Trophoblast cell (in vitro differentiated cells and primary cell): ENCODE data around the gene YAP1.

Experiments
- DNase-seq, 2 donors: peaks; one replicate each; pipeline ENCODE4 v3.0.0-alpha.2; 2016
- H2AFZ ChIP-seq: 2 replicates; pipeline ENCODE4 v1.6.1; 2013; ENCODE audit warnings: low read length, moderate library complexity, mild to moderate bottlenecking; ENCODE audit not compliant: insufficient read depth, poor library complexity
- H2AK5ac ChIP-seq: 2 replicates; pipeline ENCODE4 v1.6.1; 2013; ENCODE audit warnings: mild to moderate bottlenecking, low read length
- H2BK120ac ChIP-seq: 2 replicates; pipeline ENCODE4 v1.6.1; 2013; ENCODE audit warnings: low read length, mild to moderate bottlenecking, moderate library complexity; ENCODE audit not compliant: insufficient read depth, poor library complexity
- H2BK12ac ChIP-seq: 2 replicates; pipeline ENCODE4 v1.6.1; 2013; ENCODE audit warnings: mild to moderate bottlenecking, low read length, moderate library complexity
- H2BK5ac ChIP-seq: 2 replicates; pipeline ENCODE4 v1.6.1; 2013; ENCODE audit warnings: low read length, low read depth, moderate library complexity, mild to moderate bottlenecking; ENCODE audit not compliant: poor library complexity
- H3K14ac ChIP-seq: 2 replicates; pipeline ENCODE4 v1.6.1; 2013; ENCODE audit warnings: mild to moderate bottlenecking, low read length
- H3K18ac ChIP-seq: 2 replicates; pipeline ENCODE4 v1.6.1; 2013; ENCODE audit warnings: mild to moderate bottlenecking, low read length
- H3K23ac ChIP-seq: 2 replicates; pipeline ENCODE4 v1.6.1; 2013; ENCODE audit warnings: low read length
- H3K27ac ChIP-seq: 2 replicates; pipeline ENCODE4 v1.5.1; 2013; ENCODE audit warnings: low read depth, mild to moderate bottlenecking, inconsistent platforms, low read length, moderate library complexity
- H3K27me3 ChIP-seq: 2 replicates; pipeline ENCODE4 v1.6.1; 2013; ENCODE audit warnings: inconsistent platforms, mild to moderate bottlenecking, low read length, moderate library complexity; ENCODE audit not compliant: insufficient read depth
- H3K36me3 ChIP-seq, 2 experiments: 1 replicate in 1 of 2; 2 replicates in 1 of 2; pipeline ENCODE4 v1.6.1; 2013; ENCODE audit warnings: low read length in 2 of 2, mild to moderate bottlenecking in 2 of 2, moderate library complexity in 1 of 2; ENCODE audit not compliant: insufficient read depth in 2 of 2, control insufficient read depth in 1 of 2
- H3K4ac ChIP-seq: 2 replicates; pipeline ENCODE4 v1.6.1; 2013; ENCODE audit warnings: low read depth, mild to moderate bottlenecking, low read length, moderate library complexity
- H3K4me1 ChIP-seq, 2 experiments: 1 replicate in 1 of 2; 2 replicates in 1 of 2; pipeline ENCODE4 v1.6.1; 2013; ENCODE audit warnings: low read length in 2 of 2, mild to moderate bottlenecking in 2 of 2, moderate library complexity in 1 of 2; ENCODE audit not compliant: insufficient read depth in 2 of 2, control insufficient read depth in 1 of 2
- H3K4me2 ChIP-seq: 2 replicates; pipeline ENCODE4 v1.6.1; 2013; ENCODE audit warnings: inconsistent platforms, mild to moderate bottlenecking, low read length, moderate library complexity
- H3K4me3 ChIP-seq: 2 replicates; pipeline ENCODE4 v1.5.1; 2013; ENCODE audit warnings: mild to moderate bottlenecking, low read depth, low read length, inconsistent platforms
- H3K79me1 ChIP-seq: one replicate; pipeline ENCODE4 v1.6.1; 2013; ENCODE audit warnings: low read length
- H3K79me2 ChIP-seq: 2 replicates; pipeline ENCODE4 v1.6.1; 2013; ENCODE audit warnings: low read length, mild to moderate bottlenecking; ENCODE audit not compliant: control insufficient read depth, insufficient read depth, poor library complexity
- H3K9ac ChIP-seq: 2 replicates; pipeline ENCODE4 v1.6.1; 2013; ENCODE audit warnings: mild to moderate bottlenecking, low read length
- H3K9me3 ChIP-seq: 2 replicates; pipeline ENCODE4 v1.6.1; 2013; ENCODE audit warnings: low read depth, mild to moderate bottlenecking, control low read depth, inconsistent platforms, low read length; ENCODE audit not compliant: insufficient read depth
- H4K12ac ChIP-seq: 2 replicates; pipeline ENCODE4 v1.6.1; 2013; ENCODE audit warnings: low read depth, mild to moderate bottlenecking, low read length, moderate library complexity
- H4K8ac ChIP-seq: 2 replicates; pipeline ENCODE4 v1.6.1; 2013; ENCODE audit warnings: low read depth, mild to moderate bottlenecking, low read length, moderate library complexity
- H4K91ac ChIP-seq: one replicate; pipeline ENCODE4 v1.6.1; 2013; ENCODE audit warnings: low read depth, mild to moderate bottlenecking, low read length, moderate library complexity
- WGBS: extraction: QIAGEN DNeasy Blood & Tissue Kit; methylation state at CpG from one replicate; pipeline ENCODE4 v1.1.7; 2013; ENCODE audit warnings: missing lambda C conversion rate; ENCODE audit not compliant: insufficient read length, insufficient coverage; ENCODE audit errors: extremely low coverage; 5-methylcytosine and 5-hydroxymethylcytosine counted together

YAP1 gene

DNA sequence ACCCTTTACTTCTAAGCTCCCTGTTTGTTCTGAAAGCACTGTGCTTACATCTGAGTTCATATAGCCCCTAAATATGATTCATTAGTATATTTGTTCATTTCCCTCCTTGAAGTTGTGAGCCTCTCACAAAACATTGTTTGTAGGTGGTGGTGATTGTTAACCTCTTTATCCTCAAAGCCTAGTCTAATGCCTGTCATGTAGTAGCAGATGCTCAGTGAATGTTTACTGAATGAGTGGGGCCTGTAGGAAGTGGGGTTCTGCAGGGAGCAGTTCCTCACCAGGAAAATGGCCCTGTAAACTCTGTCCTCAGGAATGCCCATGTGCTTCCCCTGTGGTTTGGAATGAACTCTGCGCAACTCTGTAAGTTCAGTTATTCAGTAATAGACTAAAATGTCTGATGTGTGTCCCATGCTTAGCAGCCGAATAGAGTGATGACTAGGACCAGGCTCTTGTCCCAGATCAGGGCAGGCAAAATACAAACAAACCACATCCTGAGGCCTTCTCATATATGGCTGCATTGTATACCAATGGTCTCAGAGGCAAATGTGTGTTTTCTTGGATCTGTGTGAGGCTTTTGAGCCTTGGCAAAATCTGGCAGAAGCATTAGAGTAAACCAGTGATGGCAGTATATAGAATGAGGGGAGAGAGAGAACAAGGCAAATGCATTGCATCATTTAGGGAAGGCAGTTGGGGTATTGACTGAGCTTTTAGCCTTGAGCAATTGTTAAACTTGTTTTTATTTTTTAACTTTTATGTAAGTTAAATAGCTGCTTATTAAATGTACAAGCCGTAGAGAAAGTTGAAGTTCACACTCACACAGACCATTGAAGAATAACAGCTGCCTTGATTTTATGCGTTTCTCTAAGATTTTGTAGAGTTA lies 115.7 kb downstream of the YAP1 start:
- no peak for DNase-seq
- Histone ChIP-seq H3K14ac (no peak overlapping the region), H2BK5ac (no peak overlapping the region), H3K9me3 (no peaks in the 10 kb centered on the region), H3K27me3 (no peaks in the 10 kb centered on the region), H3K4ac (no peak overlapping the region), H2AFZ (no peak overlapping the region), H3K18ac (no peak overlapping the region), H4K8ac (no peak overlapping the region), H3K27ac (peak overlapping the region; percentile 41), H4K12ac (no peak overlapping the region), H4K91ac (no peak overlapping the region), H3K4me1 (peaks cover 5 to 19% of the 10 kb centered on the region in 2 experiments), H3K4me2 (no peak overlapping the region), H3K9ac (no peak overlapping the region), H2BK120ac (no peak overlapping the region), H3K79me1 (peaks cover 2% of the 10 kb centered on the region), H3K79me2 (no peaks in the 10 kb centered on the region), H2BK12ac (no peak overlapping the region), H3K36me3 (peaks cover 11 to 24% of the 10 kb centered on the region in 2 experiments), H2AK5ac (no peak overlapping the region), H3K4me3 (no peak overlapping the region), H3K23ac (no peak overlapping the region)
- no CpG with 5 or more reads among the region's 4 CpGs for WGBS

DNA sequence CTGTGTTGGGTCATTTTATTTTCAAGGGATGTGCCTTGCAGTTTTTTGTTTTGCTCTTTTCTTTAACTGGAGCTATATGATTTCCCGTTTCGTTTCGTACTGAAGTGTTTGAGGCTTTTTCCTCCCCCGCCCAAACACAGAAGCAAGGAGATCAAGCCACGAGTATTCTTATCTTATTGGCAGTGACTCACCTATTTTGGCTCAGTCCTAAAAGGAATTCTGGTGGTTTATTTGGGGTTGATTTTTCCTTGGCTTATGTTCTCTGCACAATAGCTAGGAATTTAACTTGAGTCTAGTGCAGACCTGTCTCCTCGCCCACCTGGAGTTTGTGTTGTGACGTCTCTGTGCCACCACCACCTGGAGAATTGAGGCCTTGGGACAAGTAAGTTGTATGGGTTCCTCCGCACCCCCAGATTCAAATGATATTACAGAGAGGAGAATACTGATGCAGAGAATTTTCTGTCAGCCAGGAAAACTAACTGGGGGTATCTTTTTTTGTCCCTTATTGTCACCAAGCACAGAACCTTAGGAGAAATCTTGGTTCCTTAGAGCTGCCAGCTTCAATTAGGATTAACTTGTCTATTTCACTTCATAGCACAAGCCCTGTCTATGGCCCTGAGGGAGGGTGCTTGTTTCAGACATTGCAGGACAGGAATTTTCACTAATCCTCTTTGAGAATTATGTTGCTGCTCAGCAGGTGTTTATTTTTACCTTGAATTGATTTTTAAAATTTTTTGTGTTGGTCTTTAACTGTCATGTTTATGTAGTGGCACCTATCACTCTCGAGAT lies 116.6 kb downstream of the YAP1 start:
- no peak overlapping the region for H3K23ac ChIP-seq
- no peak overlapping the region for H3K14ac ChIP-seq
- H2BK5ac ChIP-seq: no peak overlapping the region
- no CpG with 5 or more reads among the region's 9 CpGs for WGBS
- H4K12ac ChIP-seq: no peak overlapping the region
- H3K79me1 ChIP-seq: peaks cover 2% of the 10 kb centered on the region
- H3K27ac ChIP-seq: peak overlapping the region; percentile 41
- H3K36me3 ChIP-seq: peaks cover 8 to 23% of the 10 kb centered on the region in 2 experiments
- no peaks in the 10 kb centered on the region for H3K27me3 ChIP-seq
- no peak overlapping the region for H2AK5ac ChIP-seq
- peaks cover 5 to 19% of the 10 kb centered on the region in 2 experiments for H3K4me1 ChIP-seq
- H2AFZ ChIP-seq: no peak overlapping the region
- no peaks in the 10 kb centered on the region for H3K79me2 ChIP-seq
- no peaks in the 10 kb centered on the region for H3K9me3 ChIP-seq
- H2BK12ac ChIP-seq: no peak overlapping the region
- H3K4me2 ChIP-seq: no peak overlapping the region
- H4K91ac ChIP-seq: no peak overlapping the region
- H2BK120ac ChIP-seq: no peak overlapping the region
- no peak overlapping the region for H3K18ac ChIP-seq
- H3K9ac ChIP-seq: no peak overlapping the region
- no peak overlapping the region for H3K4ac ChIP-seq
- H3K4me3 ChIP-seq: no peak overlapping the region
- no peak overlapping the region for H4K8ac ChIP-seq
- DNase-seq: peak in 1 of 2 donors; percentile 42

DNA sequence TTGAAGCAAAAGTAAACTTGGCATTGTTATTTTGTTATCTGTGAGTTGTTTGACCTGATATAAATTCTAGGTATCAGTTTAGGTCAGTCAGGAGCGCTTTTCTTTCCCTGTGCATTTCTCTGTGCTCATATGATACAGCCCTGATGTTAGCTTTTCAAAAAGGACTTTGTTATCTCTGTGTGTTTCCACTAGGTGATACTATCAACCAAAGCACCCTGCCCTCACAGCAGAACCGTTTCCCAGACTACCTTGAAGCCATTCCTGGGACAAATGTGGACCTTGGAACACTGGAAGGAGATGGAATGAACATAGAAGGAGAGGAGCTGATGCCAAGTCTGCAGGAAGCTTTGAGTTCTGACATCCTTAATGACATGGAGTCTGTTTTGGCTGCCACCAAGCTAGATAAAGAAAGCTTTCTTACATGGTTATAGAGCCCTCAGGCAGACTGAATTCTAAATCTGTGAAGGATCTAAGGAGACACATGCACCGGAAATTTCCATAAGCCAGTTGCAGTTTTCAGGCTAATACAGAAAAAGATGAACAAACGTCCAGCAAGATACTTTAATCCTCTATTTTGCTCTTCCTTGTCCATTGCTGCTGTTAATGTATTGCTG lies 119.4 kb downstream of the YAP1 start:
- no peak overlapping the region for H3K4me3 ChIP-seq
- peak overlapping the region; percentile 53 for H3K27ac ChIP-seq
- peaks cover 2% of the 10 kb centered on the region for H3K79me1 ChIP-seq
- H3K14ac ChIP-seq: no peak overlapping the region
- no peak overlapping the region for H3K9ac ChIP-seq
- no peak overlapping the region for H3K4ac ChIP-seq
- H3K4me1 ChIP-seq: peaks cover 5 to 19% of the 10 kb centered on the region in 2 experiments
- no peaks in the 10 kb centered on the region for H3K79me2 ChIP-seq
- no peak overlapping the region for H4K12ac ChIP-seq
- no peak overlapping the region for H2AK5ac ChIP-seq
- no peak overlapping the region for H2BK12ac ChIP-seq
- H4K91ac ChIP-seq: no peak overlapping the region
- no peak overlapping the region for H2BK120ac ChIP-seq
- no peak overlapping the region for H3K18ac ChIP-seq
- H3K27me3 ChIP-seq: no peaks in the 10 kb centered on the region
- H3K9me3 ChIP-seq: no peaks in the 10 kb centered on the region
- peaks cover 7 to 23% of the 10 kb centered on the region in 2 experiments for H3K36me3 ChIP-seq
- no peak overlapping the region for H3K23ac ChIP-seq
- no peak overlapping the region for H2AFZ ChIP-seq
- no peak overlapping the region for H3K4me2 ChIP-seq
- no CpG with 5 or more reads among the region's 4 CpGs for WGBS
- peak overlapping the region; percentile 64 for H2BK5ac ChIP-seq
- peak in 1 of 2 donors; percentile 35 for DNase-seq
- H4K8ac ChIP-seq: no peak overlapping the region

DNA sequence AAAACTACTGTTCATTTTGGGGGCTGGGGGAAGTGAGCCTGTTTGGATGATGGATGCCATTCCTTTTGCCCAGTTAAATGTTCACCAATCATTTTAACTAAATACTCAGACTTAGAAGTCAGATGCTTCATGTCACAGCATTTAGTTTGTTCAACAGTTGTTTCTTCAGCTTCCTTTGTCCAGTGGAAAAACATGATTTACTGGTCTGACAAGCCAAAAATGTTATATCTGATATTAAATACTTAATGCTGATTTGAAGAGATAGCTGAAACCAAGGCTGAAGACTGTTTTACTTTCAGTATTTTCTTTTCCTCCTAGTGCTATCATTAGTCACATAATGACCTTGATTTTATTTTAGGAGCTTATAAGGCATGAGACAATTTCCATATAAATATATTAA lies 119.9 kb downstream of the YAP1 start:
- Histone ChIP-seq H3K9me3 (no peaks in the 10 kb centered on the region), H3K27me3 (no peaks in the 10 kb centered on the region), H3K36me3 (peaks cover 7 to 21% of the 10 kb centered on the region in 2 experiments), H3K23ac (no peak overlapping the region), H3K4me2 (no peak overlapping the region), H2AFZ (no peak overlapping the region), H3K4me3 (no peak overlapping the region), H2BK5ac (no peak overlapping the region), H3K27ac (peak overlapping the region; percentile 53), H3K4me1 (peaks cover 5 to 19% of the 10 kb centered on the region in 2 experiments), H4K8ac (no peak overlapping the region), H3K18ac (no peak overlapping the region), H2AK5ac (no peak overlapping the region), H3K79me2 (no peaks in the 10 kb centered on the region), H3K14ac (no peak overlapping the region), H3K79me1 (peaks cover 2% of the 10 kb centered on the region), H4K91ac (no peak overlapping the region), H2BK12ac (no peak overlapping the region), H3K9ac (no peak overlapping the region), H4K12ac (no peak overlapping the region), H3K4ac (no peak overlapping the region), H2BK120ac (no peak overlapping the region)
- peak; percentile 18 to 90 for DNase-seq
